Measurements from ENCODE around the gene CORIN.
"Not testable (repeated sequence)": the region's sequence is repeated elsewhere in the genome, so short reads cannot be mapped to it uniquely, and the experiment has no call there.

The CORIN gene

GRCh38 chr4:47553329-47554125, 284.3 kb downstream of the CORIN start:
- no peak for DNase-seq

GRCh38 chr4:47551682-47552081, 286.2 kb downstream of the CORIN start:
- no peak for DNase-seq

GRCh38 chr4:47550899-47551548, 286.8 kb downstream of the CORIN start:
- DNase-seq: no peak

GRCh38 chr4:47550357-47550756, 287.5 kb downstream of the CORIN start:
- not testable (repeated sequence) for DNase-seq
